Osteocyte (in vitro differentiated cells): ENCODE measurements around the gene SIAH3. TPM values are rescaled to one million over a fixed set of nuclear protein-coding genes. Genes with fewer than 3 reads are reported as not detected.
"Not testable (repeated sequence)": the region's sequence is repeated elsewhere in the genome, so short reads cannot be mapped to it uniquely, and the experiment has no call there.

Experiments used
- DNase-seq: peaks from one replicate; pipeline ENCODE4 v3.0.0; 2021; ENCODE audit warnings: mixed read lengths; ENCODE audit not compliant: unreplicated experiment; ENCODE audit errors: extremely low spot score
- H3K27ac Mint-ChIP-seq: one replicate; pipeline ENCODE4 v1.8.0; 2021; ENCODE audit warnings: mild to moderate bottlenecking, mixed read lengths; ENCODE audit not compliant: unreplicated experiment
- H3K27me3 Mint-ChIP-seq: one replicate; pipeline ENCODE4 v1.8.0; 2021; ENCODE audit warnings: mixed read lengths; ENCODE audit not compliant: unreplicated experiment
- H3K36me3 Mint-ChIP-seq: one replicate; pipeline ENCODE4 v1.8.0; 2021; ENCODE audit warnings: mixed read lengths; ENCODE audit not compliant: unreplicated experiment
- H3K4me1 Mint-ChIP-seq: one replicate; pipeline ENCODE4 v1.8.0; 2021; ENCODE audit warnings: mixed read lengths; ENCODE audit not compliant: unreplicated experiment
- H3K4me3 Mint-ChIP-seq: one replicate; pipeline ENCODE4 v1.8.0; 2021; ENCODE audit warnings: mild to moderate bottlenecking, moderate library complexity, mixed read lengths; ENCODE audit not compliant: unreplicated experiment
- H3K9me3 Mint-ChIP-seq: one replicate; pipeline ENCODE4 v1.8.0; 2021; ENCODE audit warnings: mixed read lengths; ENCODE audit not compliant: unreplicated experiment
- total RNA-seq: library from RNA; stranded (reverse); gene quantifications from 2 replicates; pipeline ENCODE4 v1.2.1, GENCODE V29; 2021
- TF ChIP-seq, protein P1 (sequence below): fragments of 200-600 bp; sonication (generic); IDR thresholded peaks from 2 replicates; pipeline ENCODE4 v1.5.0; 2021; ENCODE audit warnings: antibody characterized with exemption, mild to moderate bottlenecking, moderate library complexity

SIAH3 gene
- total RNA-seq, 1 donor from 2014 or later = not detected

DNA sequence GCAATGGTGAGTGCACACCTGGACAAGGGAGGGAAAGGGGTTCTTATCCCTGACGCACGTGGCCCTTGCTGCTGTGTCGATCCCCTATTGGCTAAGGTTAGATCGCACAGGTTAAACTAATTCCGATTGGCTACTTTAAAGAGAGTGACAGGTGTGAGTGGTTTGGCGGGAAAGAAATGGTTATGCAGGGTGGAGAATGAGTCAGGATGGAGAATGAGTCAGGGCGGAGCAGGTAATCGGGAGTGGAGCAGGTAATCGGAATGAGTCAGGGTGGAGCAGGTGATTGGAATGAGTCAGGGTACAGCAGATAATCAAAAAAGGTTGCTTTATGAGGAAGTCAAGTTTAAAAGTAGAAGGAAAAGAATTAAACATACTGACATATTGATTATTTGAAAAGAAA, 24.4 kb upstream of the SIAH3 start:
- H3K4me1 Mint-ChIP-seq = peaks cover 7% of the 10 kb centered on the region
- no peaks in the 10 kb centered on the region for H3K36me3 Mint-ChIP-seq
- no peak overlapping the region for H3K27ac Mint-ChIP-seq
- H3K4me3 Mint-ChIP-seq = no peak overlapping the region
- no peaks in the 10 kb centered on the region for H3K27me3 Mint-ChIP-seq
- TF ChIP-seq, protein P1, sequence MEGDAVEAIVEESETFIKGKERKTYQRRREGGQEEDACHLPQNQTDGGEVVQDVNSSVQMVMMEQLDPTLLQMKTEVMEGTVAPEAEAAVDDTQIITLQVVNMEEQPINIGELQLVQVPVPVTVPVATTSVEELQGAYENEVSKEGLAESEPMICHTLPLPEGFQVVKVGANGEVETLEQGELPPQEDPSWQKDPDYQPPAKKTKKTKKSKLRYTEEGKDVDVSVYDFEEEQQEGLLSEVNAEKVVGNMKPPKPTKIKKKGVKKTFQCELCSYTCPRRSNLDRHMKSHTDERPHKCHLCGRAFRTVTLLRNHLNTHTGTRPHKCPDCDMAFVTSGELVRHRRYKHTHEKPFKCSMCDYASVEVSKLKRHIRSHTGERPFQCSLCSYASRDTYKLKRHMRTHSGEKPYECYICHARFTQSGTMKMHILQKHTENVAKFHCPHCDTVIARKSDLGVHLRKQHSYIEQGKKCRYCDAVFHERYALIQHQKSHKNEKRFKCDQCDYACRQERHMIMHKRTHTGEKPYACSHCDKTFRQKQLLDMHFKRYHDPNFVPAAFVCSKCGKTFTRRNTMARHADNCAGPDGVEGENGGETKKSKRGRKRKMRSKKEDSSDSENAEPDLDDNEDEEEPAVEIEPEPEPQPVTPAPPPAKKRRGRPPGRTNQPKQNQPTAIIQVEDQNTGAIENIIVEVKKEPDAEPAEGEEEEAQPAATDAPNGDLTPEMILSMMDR = no peak
- no peaks in the 10 kb centered on the region for H3K9me3 Mint-ChIP-seq
- DNase-seq = no peak

DNA sequence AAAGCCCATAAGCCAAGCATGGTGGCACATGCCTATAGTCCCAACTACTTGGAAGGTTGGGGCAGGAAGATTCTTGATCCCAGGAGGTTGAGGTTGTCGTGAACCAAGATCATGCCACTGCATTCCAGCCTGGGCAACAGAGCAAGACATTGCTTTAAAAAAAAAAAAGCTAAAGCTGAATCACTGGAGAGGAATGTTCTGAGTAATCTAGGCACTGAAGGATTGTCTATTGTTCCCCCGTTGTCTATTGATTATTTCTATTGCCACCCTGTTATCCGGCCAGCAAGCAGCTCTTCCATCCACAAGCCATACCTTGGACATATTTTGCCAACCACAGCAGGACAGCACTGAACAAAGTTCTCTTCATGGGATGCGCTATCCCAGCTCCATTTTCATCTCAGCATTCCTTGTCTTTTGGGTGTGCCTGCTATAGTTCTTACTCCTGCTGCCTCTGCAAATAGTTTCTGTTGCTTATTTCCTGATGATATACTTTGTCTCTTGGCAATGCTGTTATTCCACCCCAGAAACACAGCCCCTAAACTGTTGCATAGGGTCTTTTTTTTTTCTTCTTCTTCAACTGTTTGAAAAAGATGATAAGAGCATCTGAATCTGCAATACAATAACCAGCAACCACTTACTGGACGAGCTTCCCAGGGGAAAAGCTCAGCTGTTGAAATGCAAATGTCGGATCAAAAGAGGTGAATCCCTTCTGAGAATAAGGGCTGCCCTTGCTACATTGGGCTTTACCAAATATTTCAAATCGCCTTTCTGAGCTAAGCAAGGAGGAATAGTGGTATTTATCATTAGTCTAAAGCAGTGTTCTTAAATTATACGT, 22.2 kb upstream of the SIAH3 start:
- H3K27me3 Mint-ChIP-seq = no peaks in the 10 kb centered on the region
- no peak overlapping the region for H3K4me3 Mint-ChIP-seq
- no peak for DNase-seq
- peaks cover 7% of the 10 kb centered on the region for H3K4me1 Mint-ChIP-seq
- no peaks in the 10 kb centered on the region for H3K9me3 Mint-ChIP-seq
- no peak overlapping the region for H3K27ac Mint-ChIP-seq
- no peaks in the 10 kb centered on the region for H3K36me3 Mint-ChIP-seq
- TF ChIP-seq, protein P1 = no peak

DNA sequence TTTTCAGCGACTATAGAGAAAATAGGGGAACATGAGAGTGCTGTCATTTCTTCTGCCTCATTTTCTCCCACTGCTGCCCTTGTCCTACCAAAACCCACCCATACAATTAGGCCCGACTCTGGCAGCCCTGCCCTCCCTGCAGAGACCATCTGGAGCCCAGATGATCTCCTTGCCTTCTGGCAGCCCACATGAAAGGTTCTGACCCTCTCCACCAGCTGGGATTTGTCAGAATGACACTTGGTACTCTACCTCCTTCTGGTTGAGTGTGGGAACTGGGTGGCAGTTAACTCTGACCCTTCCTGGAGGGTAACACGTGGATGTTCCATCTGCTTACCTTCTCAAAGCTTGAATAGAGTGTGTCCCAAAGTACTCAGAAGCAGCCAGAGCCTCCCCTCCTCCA, 21.0 kb upstream of the SIAH3 start:
- Mint-ChIP-seq H3K27me3 (no peaks in the 10 kb centered on the region), H3K4me3 (no peak overlapping the region), H3K27ac (no peak overlapping the region), H3K9me3 (no peaks in the 10 kb centered on the region), H3K4me1 (peaks cover 7% of the 10 kb centered on the region), H3K36me3 (no peaks in the 10 kb centered on the region)
- no peak for DNase-seq
- TF ChIP-seq, protein P1 = no peak

DNA sequence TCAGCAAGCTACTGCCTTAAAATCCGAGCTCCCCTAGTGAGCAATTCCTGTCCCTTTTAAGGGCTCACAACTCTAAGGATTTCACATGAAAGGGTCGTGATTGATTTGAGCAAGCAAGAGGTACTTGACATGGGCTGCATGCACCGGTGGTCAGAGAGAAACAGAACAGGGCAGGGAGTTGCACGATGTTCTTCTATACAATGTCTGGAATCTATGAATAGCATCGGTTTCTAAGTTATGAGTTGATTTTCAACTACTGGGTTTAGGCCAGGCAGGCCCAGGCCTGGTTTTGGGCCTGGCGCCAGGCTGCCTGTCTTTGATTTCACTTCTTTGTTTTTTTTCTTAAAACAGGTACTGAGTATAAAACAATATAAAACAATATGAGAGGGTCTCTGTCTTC, 19.6 kb upstream of the SIAH3 start:
- not testable (repeated sequence) for H3K27ac Mint-ChIP-seq, H3K9me3 Mint-ChIP-seq

DNA sequence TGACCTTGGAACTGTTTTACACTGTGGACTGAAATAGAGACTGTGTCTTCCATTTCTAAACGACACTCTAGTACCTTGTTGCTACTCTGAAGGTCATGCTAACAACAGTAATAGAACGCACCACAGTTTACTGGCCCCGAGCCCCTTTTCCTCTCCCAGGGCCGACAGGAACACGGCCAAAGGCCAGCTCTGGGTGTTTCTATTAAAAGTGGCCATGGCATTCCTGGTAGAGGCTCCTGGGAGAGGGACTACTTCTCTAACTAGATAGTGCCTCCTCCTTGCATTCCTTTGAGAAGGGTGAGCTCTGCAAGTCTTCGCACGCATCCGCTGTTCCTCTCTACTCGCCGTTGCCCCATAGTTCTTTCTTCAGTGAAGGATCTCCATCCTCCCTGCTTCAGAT, 18.7 kb upstream of the SIAH3 start:
- no peak for DNase-seq
- H3K27ac Mint-ChIP-seq = no peak overlapping the region

More for the DNA sequence above, 19.6 kb upstream of the SIAH3 start:
- H3K4me3 Mint-ChIP-seq, H3K36me3 Mint-ChIP-seq, DNase-seq, H3K4me1 Mint-ChIP-seq, H3K27me3 Mint-ChIP-seq: not testable (repeated sequence)

More for the DNA sequence above, 18.7 kb upstream of the SIAH3 start:
- Mint-ChIP-seq H3K9me3 (no peaks in the 10 kb centered on the region), H3K36me3 (no peaks in the 10 kb centered on the region), H3K4me3 (no peak overlapping the region), H3K4me1 (peaks cover 7% of the 10 kb centered on the region), H3K27me3 (no peaks in the 10 kb centered on the region)
- TF ChIP-seq, protein P1 = no peak
